CD4-positive, alpha-beta T cell (primary cell): ENCODE measurements around the gene CARD6. TPM values are rescaled to one million over a fixed set of nuclear protein-coding genes. Genes with fewer than 3 reads are reported as not detected.
"Not testable (repeated sequence)": the region's sequence is repeated elsewhere in the genome, so short reads cannot be mapped to it uniquely, and the experiment has no call there.

Source experiments
- ATAC-seq: fragments of 200-7000 bp; cut with Tn5 transposase; one replicate; pipeline ENCODE4 v1.10.0; 2022; ENCODE audit warnings: mild to moderate bottlenecking; ENCODE audit not compliant: poor library complexity
- CTCF ChIA-PET: fragments of 350-600 bp; sonication (Branson Sonifier 250); formaldehyde crosslinking; loops from one replicate; lab custom pipeline; 2021; ENCODE audit warnings: antibody characterized with exemption, inconsistent platforms; lab: Charles Lee
- POLR2A ChIA-PET: fragments of 350-600 bp; sonication (Branson Sonifier 250); formaldehyde crosslinking; loops from one replicate; lab custom pipeline; 2021; ENCODE audit warnings: antibody characterized with exemption, inconsistent platforms; lab: Charles Lee
- DNase-seq, 14 experiments: peaks; one replicate each; pipeline ENCODE4 v3.0.0-alpha.2; 2013 to 2020; ENCODE audit warnings: mixed read lengths in 2 of 14
- H3K27ac ChIP-seq, 2 donors: one replicate each; pipeline versions ENCODE4 v1.5.1 to v1.7.0; 2013; ENCODE audit warnings: low read length in 2 of 2, low read depth in 1 of 2, mild to moderate bottlenecking in 1 of 2
- H3K27me3 ChIP-seq, 2 experiments: 1 replicate in 1 of 2; 2 replicates in 1 of 2; pipeline versions ENCODE4 v1.6.1 to v1.7.0; 2013; ENCODE audit warnings: low read length in 2 of 2, control low read depth in 1 of 2, mild to moderate bottlenecking in 1 of 2, moderate library complexity in 1 of 2; ENCODE audit not compliant: insufficient read depth in 2 of 2, control insufficient read depth in 1 of 2
- H3K36me3 ChIP-seq: one replicate; pipeline ENCODE4 v1.6.1; 2013; ENCODE audit warnings: low read length, control low read depth; ENCODE audit not compliant: insufficient read depth
- H3K4me1 ChIP-seq: one replicate; pipeline ENCODE4 v1.6.1; 2013; ENCODE audit warnings: low read length, control low read depth; ENCODE audit not compliant: insufficient read depth
- H3K4me3 ChIP-seq: one replicate; pipeline ENCODE4 v1.5.1; 2013; ENCODE audit warnings: mild to moderate bottlenecking, low read length, moderate library complexity
- H3K9me3 ChIP-seq, 2 experiments: 1 replicate in 1 of 2; 2 replicates in 1 of 2; pipeline versions ENCODE4 v1.6.1 to v1.7.0; 2013; ENCODE audit warnings: low read length in 2 of 2, mild to moderate bottlenecking in 2 of 2, control low read depth in 1 of 2, moderate library complexity in 1 of 2; ENCODE audit not compliant: control insufficient read depth in 1 of 2, insufficient read depth in 1 of 2
- H3K27ac Mint-ChIP-seq: one replicate; pipeline ENCODE4 v1.8.0; 2020; ENCODE audit warnings: mixed read lengths
- H3K27me3 Mint-ChIP-seq: one replicate; pipeline ENCODE4 v1.8.0; 2021; ENCODE audit warnings: mixed read lengths
- H3K36me3 Mint-ChIP-seq: one replicate; pipeline ENCODE4 v1.8.0; 2021; ENCODE audit warnings: low read depth, mixed read lengths
- H3K4me1 Mint-ChIP-seq: one replicate; pipeline ENCODE4 v1.8.0; 2021; ENCODE audit warnings: low read depth, mixed read lengths
- H3K4me3 Mint-ChIP-seq: one replicate; pipeline ENCODE4 v1.8.0; 2020; ENCODE audit warnings: mild to moderate bottlenecking, mixed read lengths
- H3K9me3 Mint-ChIP-seq: one replicate; pipeline ENCODE4 v1.8.0; 2020; ENCODE audit warnings: mixed read lengths
- intact Hi-C, 2 experiments: fragments of 100-400 bp; cut with DNase I in 1 of 2; cut with micrococcal nuclease in 1 of 2; formaldehyde crosslinking; loops; one replicate each; pipeline versions ENCODE4 v1.15.1 to v1.9.0; 2023 to 2025; cut with DNase I, micrococcal nuclease
- total RNA-seq, 174 experiments: library from RNA in 2 of 174; stranded (reverse) in 2 of 174; gene quantifications; one replicate each; pipeline ENCODE4 v1.2.3 and lab custom pipeline; 2021 to 2026
- TF ChIP-seq, protein P1 (sequence below): fragments of 200-600 bp; IDR thresholded peaks from one replicate; pipeline ENCODE4 v1.8.0; 2022; ENCODE audit warnings: antibody characterized with exemption, mild to moderate bottlenecking

Gene CARD6
- total RNA-seq, 2 experiments from 2014 or later, result 0.16 to 0.53 TPM

DNA sequence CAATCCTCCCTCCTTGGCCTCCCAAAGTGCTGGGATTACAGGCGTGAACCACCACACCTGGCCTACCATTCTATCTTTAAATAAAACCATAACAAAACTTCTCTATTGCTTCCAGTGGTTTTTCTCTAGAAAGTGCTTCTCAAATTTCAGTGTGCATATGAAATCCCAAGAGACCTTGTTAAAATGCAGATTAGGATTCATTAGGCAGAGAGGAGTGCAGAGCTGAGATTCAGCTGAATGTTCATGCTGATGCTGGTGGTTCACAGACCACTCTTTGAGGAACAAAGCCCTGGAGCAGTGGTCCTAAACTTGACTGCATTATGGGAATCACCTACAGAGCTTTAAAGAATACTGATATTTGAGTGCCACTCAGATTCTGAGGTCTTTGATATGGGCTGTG is 28.2 kb downstream of the CARD6 start:
- CTCF ChIA-PET, result no interaction called here

DNA sequence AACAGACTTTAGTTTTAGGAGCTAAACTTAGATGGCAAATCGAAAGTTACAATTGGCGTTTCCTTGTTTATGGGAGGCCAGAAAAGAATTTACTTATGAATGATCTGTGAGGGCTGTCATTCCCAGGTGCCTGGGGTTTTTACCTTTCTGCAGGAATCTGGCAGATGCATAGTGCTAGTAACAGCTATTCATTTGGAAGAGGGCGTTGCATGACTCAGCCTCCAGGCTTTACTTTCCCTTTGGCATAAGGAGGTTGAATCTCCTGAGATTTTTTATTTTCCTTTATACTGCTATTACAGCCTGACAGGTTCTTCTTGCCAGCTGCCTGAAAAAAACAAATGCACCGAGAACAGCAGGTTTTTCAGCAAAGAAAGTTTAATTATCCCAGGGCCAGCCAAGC is 30.0 kb downstream of the CARD6 start:
- no peak overlapping the region for H3K4me3 Mint-ChIP-seq
- DNase-seq (no peak), ATAC-seq (no peak)
- ChIA-PET POLR2A (no interaction called here), CTCF (no interaction called here)
- Histone ChIP-seq H3K27me3 (no peaks in the 10 kb centered on the region), H3K4me3 (no peak overlapping the region), H3K9me3 (no peaks in the 10 kb centered on the region), H3K4me1 (no peaks in the 10 kb centered on the region), H3K27ac (no peak overlapping the region), H3K36me3 (no peaks in the 10 kb centered on the region)
- H3K4me1 Mint-ChIP-seq, result no peaks in the 10 kb centered on the region
- H3K27ac Mint-ChIP-seq, result no peak overlapping the region
- intact Hi-C loops, result no loop called here
- peaks cover 4% of the 10 kb centered on the region for H3K27me3 Mint-ChIP-seq
- TF ChIP-seq, protein P1, sequence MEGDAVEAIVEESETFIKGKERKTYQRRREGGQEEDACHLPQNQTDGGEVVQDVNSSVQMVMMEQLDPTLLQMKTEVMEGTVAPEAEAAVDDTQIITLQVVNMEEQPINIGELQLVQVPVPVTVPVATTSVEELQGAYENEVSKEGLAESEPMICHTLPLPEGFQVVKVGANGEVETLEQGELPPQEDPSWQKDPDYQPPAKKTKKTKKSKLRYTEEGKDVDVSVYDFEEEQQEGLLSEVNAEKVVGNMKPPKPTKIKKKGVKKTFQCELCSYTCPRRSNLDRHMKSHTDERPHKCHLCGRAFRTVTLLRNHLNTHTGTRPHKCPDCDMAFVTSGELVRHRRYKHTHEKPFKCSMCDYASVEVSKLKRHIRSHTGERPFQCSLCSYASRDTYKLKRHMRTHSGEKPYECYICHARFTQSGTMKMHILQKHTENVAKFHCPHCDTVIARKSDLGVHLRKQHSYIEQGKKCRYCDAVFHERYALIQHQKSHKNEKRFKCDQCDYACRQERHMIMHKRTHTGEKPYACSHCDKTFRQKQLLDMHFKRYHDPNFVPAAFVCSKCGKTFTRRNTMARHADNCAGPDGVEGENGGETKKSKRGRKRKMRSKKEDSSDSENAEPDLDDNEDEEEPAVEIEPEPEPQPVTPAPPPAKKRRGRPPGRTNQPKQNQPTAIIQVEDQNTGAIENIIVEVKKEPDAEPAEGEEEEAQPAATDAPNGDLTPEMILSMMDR, result no peak
- no peaks in the 10 kb centered on the region for H3K36me3 Mint-ChIP-seq
- no peaks in the 10 kb centered on the region for H3K9me3 Mint-ChIP-seq

More for the DNA sequence above, 28.2 kb downstream of the CARD6 start:
- Mint-ChIP-seq H3K4me1 (no peaks in the 10 kb centered on the region), H3K9me3 (peaks cover 4% of the 10 kb centered on the region), H3K27ac (no peak overlapping the region), H3K27me3 (peaks cover 4% of the 10 kb centered on the region), H3K36me3 (peaks cover 6% of the 10 kb centered on the region), H3K4me3 (no peak overlapping the region)
- intact Hi-C loops, result no loop called here
- Histone ChIP-seq H3K27ac (no peak overlapping the region), H3K4me1 (no peaks in the 10 kb centered on the region), H3K9me3 (no peaks in the 10 kb centered on the region), H3K36me3 (no peaks in the 10 kb centered on the region), H3K4me3 (no peak overlapping the region), H3K27me3 (no peaks in the 10 kb centered on the region)
- DNase-seq, result no peak
- TF ChIP-seq, protein P1, result no peak
- no peak for ATAC-seq
- POLR2A ChIA-PET, result no interaction called here

DNA sequence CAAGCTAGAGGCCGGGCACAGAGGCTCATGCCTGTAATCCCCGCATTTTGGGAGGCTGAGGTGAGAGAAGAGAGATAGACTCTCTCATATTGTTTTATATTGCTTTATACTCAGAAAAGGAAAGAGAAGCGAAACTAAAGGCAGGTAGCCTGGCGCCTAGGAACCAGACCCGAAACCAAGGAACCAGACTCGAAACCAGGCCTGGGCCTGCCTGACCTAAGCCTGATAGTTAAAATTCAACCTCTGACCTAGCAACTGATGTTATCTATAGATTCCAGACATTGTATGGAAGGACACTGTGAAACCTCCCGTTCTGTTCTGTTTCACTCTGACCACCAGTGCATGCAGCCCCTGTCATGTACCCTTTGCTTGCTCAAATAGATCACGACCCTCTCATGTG is 31.1 kb downstream of the CARD6 start:
- H3K36me3 ChIP-seq, H3K4me1 ChIP-seq, H3K4me1 Mint-ChIP-seq, intact Hi-C loops, H3K27ac ChIP-seq, H3K4me3 ChIP-seq, POLR2A ChIA-PET, H3K27me3 ChIP-seq, H3K9me3 ChIP-seq, H3K27ac Mint-ChIP-seq, CTCF ChIA-PET, H3K36me3 Mint-ChIP-seq, H3K9me3 Mint-ChIP-seq, DNase-seq, ATAC-seq, H3K4me3 Mint-ChIP-seq, H3K27me3 Mint-ChIP-seq: not testable (repeated sequence)

DNA sequence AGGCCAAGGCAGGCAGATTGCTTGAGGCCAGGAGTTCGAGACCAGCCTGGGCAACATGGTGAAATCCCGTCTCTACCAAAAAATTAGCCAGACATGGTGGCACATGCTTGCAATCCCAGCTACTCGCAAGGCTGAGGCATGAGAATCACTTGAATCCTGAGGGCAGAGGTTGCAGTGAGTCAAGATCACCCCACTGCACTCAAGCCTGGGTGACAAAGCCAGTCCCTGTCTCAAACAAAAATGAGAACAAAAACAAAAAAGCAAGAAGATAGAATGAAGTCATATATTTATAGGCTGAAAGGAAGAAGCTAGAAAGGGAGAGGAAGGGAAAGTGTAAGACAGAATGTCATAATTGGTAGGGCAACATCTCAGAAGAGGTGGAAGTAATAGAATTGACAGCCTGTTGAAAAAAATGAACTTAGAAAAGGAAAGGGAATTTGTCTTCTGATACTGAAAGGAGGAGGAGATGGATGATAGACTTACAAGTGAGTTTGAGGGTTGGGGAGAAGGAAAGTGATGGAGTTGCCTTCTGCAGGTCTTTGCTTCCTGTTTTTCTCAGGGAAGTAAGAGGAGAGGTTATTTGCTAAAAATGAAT is 32.2 kb downstream of the CARD6 start:
- intact Hi-C loops, result no loop called here
- POLR2A ChIA-PET, result no interaction called here

More for the DNA sequence above, 32.2 kb downstream of the CARD6 start:
- H3K4me3 Mint-ChIP-seq, result no peak overlapping the region
- no peak for DNase-seq
- no peak overlapping the region for H3K4me3 ChIP-seq
- H3K36me3 Mint-ChIP-seq, result no peaks in the 10 kb centered on the region
- no peaks in the 10 kb centered on the region for H3K36me3 ChIP-seq
- CTCF ChIA-PET, result no interaction called here
- H3K27ac Mint-ChIP-seq, result no peak overlapping the region
- no peak overlapping the region for H3K27ac ChIP-seq
- H3K9me3 Mint-ChIP-seq, result no peaks in the 10 kb centered on the region
- peaks cover 4% of the 10 kb centered on the region for H3K27me3 Mint-ChIP-seq
- no peaks in the 10 kb centered on the region for H3K4me1 Mint-ChIP-seq
- no peak for ATAC-seq
- H3K27me3 ChIP-seq, result no peaks in the 10 kb centered on the region
- TF ChIP-seq, protein P1, result no peak
- H3K4me1 ChIP-seq, result no peaks in the 10 kb centered on the region
- H3K9me3 ChIP-seq, result no peaks in the 10 kb centered on the region
